ENCODE results near the gene DGKB. TPM values are rescaled to one million over a fixed set of nuclear protein-coding genes. Genes with fewer than 3 reads are reported as not detected.

Gene DGKB
- total RNA-seq, 6 experiments from 2014 or later: 0.23 to 0.76 (median 0.61) TPM

DNA sequence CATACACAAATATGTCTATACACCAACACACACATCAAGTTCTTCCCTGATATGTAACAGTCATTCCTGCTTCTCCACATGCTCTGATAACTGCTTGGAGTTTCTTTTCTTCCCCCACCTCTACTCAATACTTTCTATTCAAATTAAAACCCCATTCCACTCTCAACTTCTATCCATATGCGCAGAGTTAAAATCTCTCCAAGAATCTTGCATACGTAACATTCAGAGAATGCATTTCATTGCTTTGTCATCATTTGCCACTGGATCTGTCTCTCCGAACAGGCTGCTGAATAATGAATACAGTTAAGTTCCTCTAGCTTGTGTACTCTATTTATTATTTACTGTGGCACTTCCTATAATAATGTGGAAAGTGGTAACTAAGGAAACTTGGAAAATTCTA lies 68.8 kb downstream of the DGKB start:
- peak; percentile 81 for DNase-seq
- H3K9me3 Mint-ChIP-seq: no peaks in the 10 kb centered on the region
- H3K4me1 Mint-ChIP-seq (ENCODE audit: low read depth): peaks cover 94% of the 10 kb centered on the region
- TF ChIP-seq, protein P1, sequence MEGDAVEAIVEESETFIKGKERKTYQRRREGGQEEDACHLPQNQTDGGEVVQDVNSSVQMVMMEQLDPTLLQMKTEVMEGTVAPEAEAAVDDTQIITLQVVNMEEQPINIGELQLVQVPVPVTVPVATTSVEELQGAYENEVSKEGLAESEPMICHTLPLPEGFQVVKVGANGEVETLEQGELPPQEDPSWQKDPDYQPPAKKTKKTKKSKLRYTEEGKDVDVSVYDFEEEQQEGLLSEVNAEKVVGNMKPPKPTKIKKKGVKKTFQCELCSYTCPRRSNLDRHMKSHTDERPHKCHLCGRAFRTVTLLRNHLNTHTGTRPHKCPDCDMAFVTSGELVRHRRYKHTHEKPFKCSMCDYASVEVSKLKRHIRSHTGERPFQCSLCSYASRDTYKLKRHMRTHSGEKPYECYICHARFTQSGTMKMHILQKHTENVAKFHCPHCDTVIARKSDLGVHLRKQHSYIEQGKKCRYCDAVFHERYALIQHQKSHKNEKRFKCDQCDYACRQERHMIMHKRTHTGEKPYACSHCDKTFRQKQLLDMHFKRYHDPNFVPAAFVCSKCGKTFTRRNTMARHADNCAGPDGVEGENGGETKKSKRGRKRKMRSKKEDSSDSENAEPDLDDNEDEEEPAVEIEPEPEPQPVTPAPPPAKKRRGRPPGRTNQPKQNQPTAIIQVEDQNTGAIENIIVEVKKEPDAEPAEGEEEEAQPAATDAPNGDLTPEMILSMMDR (IDR thresholded peaks at IDR 0.05): no peak
- no peaks in the 10 kb centered on the region for H3K27me3 Mint-ChIP-seq (ENCODE audit: insufficient read depth)
- peak overlapping the region; percentile 56 for H3K4me3 Mint-ChIP-seq
- H3K36me3 Mint-ChIP-seq (ENCODE audit: low read depth): no peaks in the 10 kb centered on the region
- H3K27ac Mint-ChIP-seq: peak overlapping the region; percentile 78

DNA sequence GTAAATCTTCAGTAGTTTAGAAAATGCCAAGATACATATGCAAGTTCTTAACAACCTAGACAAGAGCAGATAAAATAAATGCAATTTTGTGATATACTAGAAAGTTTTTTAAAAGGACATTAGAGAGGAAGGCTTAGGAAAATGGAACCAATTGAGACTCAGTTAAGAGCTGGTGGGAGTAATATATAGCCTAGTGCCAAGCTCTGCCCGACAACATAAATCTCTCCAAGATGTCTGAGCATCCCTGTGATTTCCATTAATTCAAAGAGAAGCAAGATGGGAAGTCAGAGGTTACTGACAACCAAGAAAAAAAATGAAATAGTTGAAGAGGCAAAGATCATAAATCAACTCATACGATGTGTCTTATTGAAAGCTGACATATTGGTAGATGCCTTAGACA lies 74.5 kb downstream of the DGKB start:
- no peak for DNase-seq
- TF ChIP-seq, protein P1 (IDR thresholded peaks at IDR 0.05): no peak
- no peaks in the 10 kb centered on the region for H3K9me3 Mint-ChIP-seq
- H3K4me1 Mint-ChIP-seq (ENCODE audit: low read depth): peaks cover 54% of the 10 kb centered on the region
- no peaks in the 10 kb centered on the region for H3K27me3 Mint-ChIP-seq (ENCODE audit: insufficient read depth)
- no peak overlapping the region for H3K27ac Mint-ChIP-seq
- H3K36me3 Mint-ChIP-seq (ENCODE audit: low read depth): no peaks in the 10 kb centered on the region
- no peak overlapping the region for H3K4me3 Mint-ChIP-seq

DNA sequence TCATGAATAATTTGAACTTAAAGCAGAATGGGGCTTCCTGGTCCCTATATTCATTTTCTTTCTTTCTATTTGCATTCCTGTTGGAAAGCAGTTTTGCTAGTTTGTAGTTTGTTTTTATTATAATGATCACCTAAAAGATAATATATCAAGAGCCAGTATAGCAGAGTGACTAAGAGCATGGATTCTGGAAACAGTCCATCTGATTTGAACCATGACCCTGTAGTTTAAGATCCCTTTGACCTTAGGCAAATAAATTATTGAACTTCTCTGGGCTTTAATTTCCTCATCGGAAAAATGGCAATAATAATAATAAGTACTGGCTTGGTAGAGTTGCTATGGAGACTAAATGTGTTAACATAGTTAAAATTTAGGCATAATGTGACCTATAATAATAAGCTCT lies 76.1 kb downstream of the DGKB start:
- TF ChIP-seq, protein P1 (IDR thresholded peaks at IDR 0.05): no peak
- no peak for DNase-seq
- H3K4me3 Mint-ChIP-seq: no peak overlapping the region
- peaks cover 54% of the 10 kb centered on the region for H3K4me1 Mint-ChIP-seq (ENCODE audit: low read depth)
- no peaks in the 10 kb centered on the region for H3K9me3 Mint-ChIP-seq
- no peak overlapping the region for H3K27ac Mint-ChIP-seq
- H3K27me3 Mint-ChIP-seq (ENCODE audit: insufficient read depth): no peaks in the 10 kb centered on the region; the same call in 1 of the 2 replicates
- no peaks in the 10 kb centered on the region for H3K36me3 Mint-ChIP-seq (ENCODE audit: low read depth)

DNA sequence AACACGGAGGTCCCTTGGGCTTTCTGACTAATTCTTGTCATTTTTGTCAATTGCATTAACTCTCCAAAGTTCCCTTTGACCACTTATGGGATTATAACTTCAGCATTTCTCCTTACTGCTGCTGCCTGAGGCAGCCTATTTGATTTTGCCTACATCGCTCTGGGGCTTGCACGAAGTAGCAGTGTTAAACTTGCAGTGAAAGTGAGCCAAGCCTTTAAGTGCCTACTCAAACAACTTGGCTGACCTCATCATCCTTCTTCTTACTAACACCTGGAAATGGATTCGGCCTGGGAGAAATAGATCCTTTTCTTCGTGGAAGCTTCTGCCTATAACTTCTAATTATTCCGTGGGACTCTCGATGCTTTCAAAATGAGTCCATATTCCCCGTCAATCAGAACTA lies 76.6 kb downstream of the DGKB start:
- TF ChIP-seq, protein P1 (IDR thresholded peaks at IDR 0.05): no peak
- no peak overlapping the region for H3K4me3 Mint-ChIP-seq
- no peak for DNase-seq
- H3K36me3 Mint-ChIP-seq (ENCODE audit: low read depth): no peaks in the 10 kb centered on the region
- H3K27ac Mint-ChIP-seq: no peak overlapping the region
- H3K9me3 Mint-ChIP-seq: no peaks in the 10 kb centered on the region
- H3K4me1 Mint-ChIP-seq (ENCODE audit: low read depth): peaks cover 54% of the 10 kb centered on the region
- H3K27me3 Mint-ChIP-seq (ENCODE audit: insufficient read depth): no peaks in the 10 kb centered on the region; the same call in 1 of the 2 replicates

DNA sequence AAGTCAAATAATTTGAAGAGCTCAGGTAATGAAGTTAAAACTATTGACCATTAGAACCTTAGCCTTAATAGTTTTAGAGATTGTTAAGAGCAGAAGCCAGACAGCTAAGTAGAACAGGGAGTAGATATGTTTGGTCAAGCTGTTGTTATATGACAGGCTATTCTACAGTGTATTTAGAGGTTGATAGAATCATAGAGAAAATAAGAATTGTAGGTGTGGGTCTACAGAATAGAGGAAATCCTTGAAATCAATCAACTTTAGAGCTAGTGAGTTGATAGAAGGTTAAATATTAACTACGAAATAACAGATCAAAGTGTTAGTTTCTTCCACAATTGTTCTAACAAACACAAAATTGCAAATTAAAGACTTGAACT lies 80.1 kb downstream of the DGKB start:
- TF ChIP-seq, protein P1 (IDR thresholded peaks at IDR 0.05): no peak
- Mint-ChIP-seq H3K36me3 (ENCODE audit: low read depth) (no peaks in the 10 kb centered on the region), H3K27me3 (ENCODE audit: insufficient read depth) (no peaks in the 10 kb centered on the region; the same call in 1 of the 2 replicates)

More for the DNA sequence above, 80.1 kb downstream of the DGKB start:
- H3K4me1 Mint-ChIP-seq (ENCODE audit: low read depth): peaks cover 28% of the 10 kb centered on the region
- H3K27ac Mint-ChIP-seq: peak overlapping the region; percentile 77
- H3K4me3 Mint-ChIP-seq: peak overlapping the region; percentile 76
- no peak for DNase-seq
- H3K9me3 Mint-ChIP-seq: no peaks in the 10 kb centered on the region
